HG02884 (cell line): ENCODE measurements around the gene TPSAB1.

Source experiments
- ATAC-seq: cut with Tn5 transposase; IDR thresholded peaks from one replicate; pipeline ENCODE4 v1.9.1; 2021; ENCODE audit warnings: mild to moderate bottlenecking, moderate library complexity; ENCODE audit not compliant: unreplicated experiment

Gene TPSAB1

GRCh38 chr16:1209081-1209480 lies 31.4 kb upstream of the TPSAB1 start:
- no peak for ATAC-seq

- no peak for ATAC-seq
Observed at GRCh38 chr16:1210461-1210860, 30.0 kb upstream of the TPSAB1 start.

- no peak for ATAC-seq
Observed at GRCh38 chr16:1211451-1212268, 28.8 kb upstream of the TPSAB1 start.

GRCh38 chr16:1212616-1213194 lies 27.8 kb upstream of the TPSAB1 start:
- ATAC-seq: no peak

- ATAC-seq: no peak
Observed at GRCh38 chr16:1213231-1213630, 27.3 kb upstream of the TPSAB1 start.

- no peak for ATAC-seq
Observed at GRCh38 chr16:1213796-1214372, 26.6 kb upstream of the TPSAB1 start.

GRCh38 chr16:1214719-1215118 lies 25.8 kb upstream of the TPSAB1 start:
- no peak for ATAC-seq

- no peak for ATAC-seq
Observed at GRCh38 chr16:1215574-1216295, 24.8 kb upstream of the TPSAB1 start.

GRCh38 chr16:1216296-1216619 lies 24.2 kb upstream of the TPSAB1 start:
- ATAC-seq: no peak

GRCh38 chr16:1216681-1217400 lies 23.7 kb upstream of the TPSAB1 start:
- ATAC-seq: no peak

- ATAC-seq: no peak
Observed at GRCh38 chr16:1217526-1217925, 23.0 kb upstream of the TPSAB1 start.

- ATAC-seq: no peak
Observed at GRCh38 chr16:1218061-1218929, 22.2 kb upstream of the TPSAB1 start.

- no peak for ATAC-seq
Observed at GRCh38 chr16:1218930-1219611, 21.4 kb upstream of the TPSAB1 start.

GRCh38 chr16:1220098-1220728 lies 20.3 kb upstream of the TPSAB1 start:
- ATAC-seq: no peak

- ATAC-seq: no peak
Observed at GRCh38 chr16:1220841-1221627, 19.5 kb upstream of the TPSAB1 start.

- no peak for ATAC-seq
Observed at GRCh38 chr16:1221628-1222552, 18.6 kb upstream of the TPSAB1 start.
